Measurements from ENCODE around the gene COL8A2.

The COL8A2 gene

GRCh38 chr1:36089393-36090121 lies 35.5 kb downstream of the COL8A2 start:
- DNase-seq (ENCODE audit: low spot score): no peak

DNA sequence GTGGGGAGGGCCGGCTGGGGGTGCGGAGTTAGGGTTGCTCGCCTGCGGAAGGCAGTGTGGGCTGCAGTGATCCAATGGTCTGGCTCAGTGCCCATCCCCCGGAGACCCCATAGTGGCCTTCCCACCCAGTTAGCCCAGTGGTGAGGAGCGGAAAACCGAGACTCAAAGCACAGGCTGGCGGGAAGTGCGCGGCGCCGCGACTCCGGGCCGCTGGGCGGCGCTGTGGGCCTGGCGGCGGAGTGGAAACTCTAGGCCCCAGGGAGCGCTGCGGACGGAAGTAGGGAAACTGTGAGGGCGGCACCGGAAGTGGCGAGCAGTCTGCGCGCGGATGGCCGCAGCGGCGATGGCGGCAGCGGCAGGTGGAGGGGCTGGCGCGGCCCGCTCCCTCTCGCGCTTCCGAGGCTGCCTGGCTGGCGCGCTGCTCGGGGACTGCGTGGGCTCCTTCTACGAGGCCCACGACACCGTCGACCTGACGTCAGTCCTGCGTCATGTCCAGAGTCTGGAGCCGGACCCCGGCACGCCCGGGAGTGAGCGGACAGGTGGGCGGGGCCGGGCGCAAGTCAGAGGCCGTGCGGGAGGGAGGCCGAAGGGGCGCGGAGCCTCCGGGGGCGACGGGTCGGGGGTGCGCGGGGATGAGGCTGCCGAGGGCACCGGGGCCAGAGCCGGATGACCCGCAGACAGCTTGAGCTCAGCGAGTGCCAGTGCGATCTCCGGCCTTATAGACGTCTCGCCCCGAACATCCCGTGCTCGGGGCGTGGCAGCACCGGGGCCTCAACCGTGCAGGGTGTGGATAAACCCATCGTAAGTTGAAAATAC lies 36.2 kb downstream of the COL8A2 start, which contains the start of gene ADPRS:
Gene ADPRS (plus strand): TSS at position 316 of the 816 bp plus-strand sequence. CDS start 13 bp downstream, at position 329.
- DNase-seq (ENCODE audit: low spot score): peak; percentile 91

DNA sequence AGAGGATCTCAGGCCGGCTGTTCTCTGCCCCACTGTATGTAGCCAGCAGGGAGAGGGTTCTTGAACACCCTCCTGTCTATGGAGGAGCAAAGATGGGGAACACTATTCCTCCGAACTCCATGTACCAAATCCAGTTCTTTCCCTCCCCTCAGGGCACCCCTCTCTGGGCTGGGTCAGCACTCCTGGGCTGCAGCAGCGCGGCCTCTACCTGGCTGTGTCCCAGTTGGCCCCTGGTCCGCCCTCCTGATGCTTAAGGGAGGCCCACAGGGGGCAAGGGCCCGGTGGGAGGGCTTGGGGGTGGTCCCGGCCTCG lies 36.8 kb downstream of the COL8A2 start:
- DNase-seq (ENCODE audit: low spot score): no peak

DNA sequence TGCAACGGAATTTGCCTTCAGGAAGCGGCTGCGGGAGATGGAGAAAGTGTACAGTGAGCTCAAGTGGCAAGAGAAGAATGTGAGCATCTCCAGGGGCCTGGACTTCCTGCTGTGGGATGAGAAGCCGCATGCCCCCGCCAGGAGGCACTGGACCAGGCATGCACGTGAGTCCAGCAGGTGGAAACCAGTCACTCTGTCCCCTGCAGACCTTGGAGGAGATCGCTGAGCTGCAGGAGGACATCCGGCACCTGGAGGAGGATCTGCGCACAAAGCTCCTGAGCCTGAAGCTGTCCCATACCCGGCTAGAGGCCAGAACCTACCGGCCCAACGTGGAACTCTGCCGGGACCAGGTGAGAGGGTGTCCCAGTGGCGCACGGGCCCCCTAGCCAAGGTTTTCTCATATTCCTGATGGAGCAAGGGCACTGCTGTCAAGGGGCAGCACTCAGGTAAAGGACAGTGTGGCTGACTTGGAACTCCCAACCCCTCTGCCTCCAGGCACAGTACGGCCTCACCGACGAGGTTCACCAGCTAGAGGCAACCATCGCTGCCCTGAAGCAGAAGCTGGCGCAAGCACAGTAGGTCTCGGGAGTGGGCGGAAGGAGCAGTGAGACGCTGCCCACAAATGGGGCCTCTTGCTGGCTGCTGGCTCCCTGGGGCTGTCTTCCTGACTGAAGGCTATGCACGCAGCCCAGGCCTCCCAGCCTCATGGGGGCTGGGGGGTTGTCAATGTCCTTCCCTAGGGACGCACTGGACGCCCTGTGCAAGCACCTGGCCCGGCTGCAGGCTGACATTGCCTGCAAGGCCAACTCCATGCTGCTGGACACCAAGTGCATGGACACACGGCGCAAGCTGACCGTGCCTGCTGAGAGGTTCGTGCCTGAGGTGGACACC lies 37.5 kb downstream of the COL8A2 start:
- no peak for DNase-seq (ENCODE audit: low spot score)

DNA sequence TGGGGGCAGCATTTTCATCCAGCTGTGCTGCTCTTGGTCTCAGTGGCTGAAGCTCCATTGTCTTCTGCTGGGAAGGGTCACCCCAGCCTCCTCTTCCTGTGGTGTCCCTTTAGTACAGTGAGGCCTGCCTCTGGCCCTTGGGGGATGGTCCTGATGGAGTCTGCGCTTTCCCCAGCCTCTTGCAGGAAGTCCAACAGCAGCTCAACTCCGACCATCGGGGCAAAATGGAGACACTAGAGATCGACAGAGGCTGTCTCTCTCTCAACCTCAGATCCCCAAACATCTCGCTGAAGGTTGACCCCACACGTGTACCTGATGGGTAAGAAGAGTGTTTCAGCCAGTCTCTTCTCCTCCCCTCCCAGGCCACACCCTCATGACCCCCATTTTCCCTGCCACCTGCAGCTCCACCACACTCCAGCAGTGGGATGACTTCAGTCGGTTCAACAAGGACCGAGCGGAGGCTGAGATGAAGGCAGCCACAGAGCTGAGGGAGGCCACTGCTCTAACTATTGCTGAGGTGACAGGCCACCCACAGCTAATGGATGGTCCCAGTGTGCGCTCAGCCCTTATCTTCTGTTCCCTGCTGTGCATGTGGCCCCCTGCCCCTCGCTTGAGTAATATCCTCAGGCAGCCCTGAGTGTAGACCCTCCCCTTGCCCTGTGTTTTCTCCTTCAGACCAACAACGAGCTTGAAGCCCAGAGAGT lies 38.3 kb downstream of the COL8A2 start:
- no peak for DNase-seq (ENCODE audit: low spot score)

GRCh38 chr1:36085686-36086526 lies 39.1 kb downstream of the COL8A2 start:
- DNase-seq (ENCODE audit: low spot score): no peak

DNA sequence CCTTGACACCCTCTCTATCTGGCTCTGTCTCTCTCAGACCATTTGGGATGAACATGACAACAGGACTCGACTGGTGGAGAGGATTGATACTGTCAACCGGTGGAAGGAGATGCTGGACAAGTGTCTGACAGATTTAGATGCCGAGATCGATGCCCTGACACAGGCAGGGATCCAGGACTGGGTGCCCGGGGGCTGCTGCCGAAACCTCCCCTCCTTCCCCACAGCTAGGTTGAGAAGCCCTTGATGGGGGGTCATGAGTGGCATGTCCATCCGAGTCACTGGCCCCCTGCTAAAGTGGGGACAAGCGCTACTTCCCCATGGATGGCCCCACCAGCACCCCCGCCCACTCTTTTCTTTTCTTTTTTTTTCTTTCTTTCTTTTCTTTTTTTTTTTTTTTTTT lies 39.9 kb downstream of the COL8A2 start:
- DNase-seq (ENCODE audit: low spot score): no peak

- no peak for DNase-seq (ENCODE audit: low spot score)
Measured at GRCh38 chr1:36084497-36085115, 40.4 kb downstream of the COL8A2 start.

DNA sequence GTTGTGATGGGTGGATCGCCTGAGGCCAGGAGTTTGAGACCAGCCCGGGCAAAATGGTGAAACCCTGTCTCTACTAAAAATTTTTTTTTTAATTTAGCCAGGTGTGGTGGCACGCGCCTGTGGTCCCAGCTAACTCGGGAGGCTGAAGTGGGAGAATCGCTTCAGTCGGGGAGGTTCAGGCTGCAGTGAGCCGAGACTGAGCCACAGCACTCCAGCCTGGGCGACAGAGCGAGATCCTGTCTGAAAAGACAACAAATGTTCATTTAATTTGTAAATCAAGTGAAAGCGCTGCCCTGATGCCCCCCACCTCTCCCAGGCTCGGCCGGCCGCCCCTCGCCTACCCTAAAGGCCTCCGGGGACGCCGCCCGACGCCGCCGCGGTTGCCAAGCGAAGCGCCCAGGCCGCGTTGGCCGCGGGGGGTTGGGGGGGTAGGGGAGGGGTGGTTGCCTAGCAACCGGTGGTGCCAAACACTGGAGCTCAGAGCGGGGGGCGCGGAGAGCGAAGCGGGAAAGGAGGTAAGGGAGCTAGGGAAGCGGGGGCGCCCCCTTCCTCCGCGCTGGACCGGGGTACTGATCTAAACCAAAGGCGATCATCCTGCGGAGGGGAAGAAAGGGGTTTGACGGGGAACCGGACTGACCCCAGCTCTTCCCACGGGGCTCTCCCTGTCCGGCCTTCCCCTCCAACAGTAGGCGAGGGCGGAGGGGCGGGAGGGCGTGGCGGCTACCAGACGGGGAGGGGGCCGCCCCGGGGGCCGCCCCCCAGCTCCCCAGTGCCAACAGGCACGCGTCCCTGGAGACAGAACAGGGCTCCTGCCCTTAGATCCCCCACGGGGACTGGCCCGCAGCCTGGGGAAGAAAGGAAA lies 41.2 kb downstream of the COL8A2 start, which contains the start of gene TEKT2:
Gene TEKT2 (plus strand): TSS at position 460 of the 862 bp plus-strand sequence. CDS start 828 bp downstream, outside the sequence.
- DNase-seq (ENCODE audit: low spot score): no peak

DNA sequence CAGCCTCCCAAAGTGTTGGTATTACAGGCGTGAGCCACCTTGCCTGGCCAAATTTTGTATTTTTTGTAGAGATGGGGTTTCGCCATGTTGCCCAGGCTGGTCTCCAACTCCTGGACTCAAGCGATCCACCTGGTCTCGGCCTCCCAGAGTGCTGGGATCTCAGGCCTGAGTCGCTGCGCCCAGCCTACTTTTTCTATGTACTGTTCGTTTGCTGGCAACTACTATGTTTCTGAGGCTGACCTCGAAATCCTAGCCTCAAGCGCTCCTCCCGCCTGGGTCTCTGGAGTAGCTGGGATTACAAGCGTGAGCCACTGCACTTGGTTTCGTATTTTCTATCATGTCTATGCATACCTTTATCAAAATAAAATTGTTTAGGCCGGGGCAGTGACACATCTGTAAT lies 41.8 kb downstream of the COL8A2 start:
- DNase-seq (ENCODE audit: low spot score): no peak

GRCh38 chr1:36081926-36082485 lies 43.0 kb downstream of the COL8A2 start:
- DNase-seq (ENCODE audit: low spot score): no peak

DNA sequence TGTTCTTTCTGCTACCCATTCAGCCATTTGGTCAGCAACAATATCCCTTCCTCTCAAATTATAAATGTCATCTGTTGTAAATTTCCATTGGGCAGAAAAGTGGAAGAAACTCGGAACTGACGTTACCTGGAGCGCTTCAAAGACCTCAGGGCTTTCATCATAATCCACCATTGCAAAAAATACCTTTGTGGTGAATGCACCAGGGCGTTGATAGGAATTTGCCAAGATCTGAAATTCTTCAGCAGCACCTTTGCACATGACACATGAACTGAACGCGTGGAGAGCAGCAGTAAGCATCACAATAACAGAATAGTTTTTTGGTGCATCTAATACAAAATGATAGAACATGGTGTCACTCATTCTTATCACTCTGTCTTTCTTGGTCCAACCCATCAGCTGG lies 44.2 kb downstream of the COL8A2 start:
- DNase-seq (ENCODE audit: low spot score): no peak

DNA sequence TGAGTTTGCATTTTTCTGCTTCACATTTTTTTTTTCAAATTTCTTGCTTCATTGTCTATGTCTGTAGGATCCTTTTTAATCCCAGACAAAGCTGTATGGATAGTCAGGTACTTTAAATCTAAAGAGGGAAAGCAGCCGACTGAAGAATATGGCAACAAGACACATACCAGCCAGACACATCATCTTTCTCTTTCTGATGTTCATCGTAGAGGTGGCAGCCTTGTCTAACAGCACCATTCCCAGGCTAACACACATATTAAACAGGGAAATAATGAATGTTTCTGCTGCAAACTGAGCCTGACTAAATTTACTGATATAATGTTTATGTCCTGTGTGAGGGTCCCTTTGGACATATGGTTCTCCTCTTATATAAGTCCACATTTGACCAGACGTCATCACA lies 44.8 kb downstream of the COL8A2 start:
- DNase-seq (ENCODE audit: low spot score): no peak

DNA sequence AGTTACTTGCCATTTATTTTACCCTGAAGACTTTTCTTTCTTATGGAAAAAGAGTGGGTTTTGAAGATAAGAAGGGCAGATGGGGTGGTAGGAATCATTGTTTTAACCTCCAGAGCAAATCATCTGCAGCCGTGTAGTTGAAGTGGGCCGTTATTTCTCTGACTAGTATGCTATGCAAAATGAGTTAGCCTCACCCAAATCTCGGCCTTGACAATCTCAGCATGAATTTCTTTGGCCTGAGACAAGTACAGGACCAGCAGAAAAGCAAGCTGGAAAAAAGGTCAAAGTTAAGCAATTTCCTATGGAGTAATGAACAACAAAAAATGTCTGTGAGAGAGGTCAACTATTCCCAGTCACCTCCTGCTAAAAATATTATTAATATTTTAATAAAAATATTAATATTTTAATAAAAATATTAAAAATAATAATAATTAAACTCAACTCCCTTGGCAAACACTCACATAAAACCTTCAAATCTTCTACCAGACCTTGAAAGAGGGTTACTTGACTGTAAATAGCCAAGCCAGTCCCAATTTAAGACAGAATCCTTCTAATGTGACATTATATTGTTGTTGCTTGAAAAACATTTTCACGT lies 47.9 kb downstream of the COL8A2 start:
- no peak for DNase-seq (ENCODE audit: low spot score)

- no peak for DNase-seq (ENCODE audit: low spot score)
Measured at GRCh38 chr1:36070349-36070748, 54.7 kb downstream of the COL8A2 start.

DNA sequence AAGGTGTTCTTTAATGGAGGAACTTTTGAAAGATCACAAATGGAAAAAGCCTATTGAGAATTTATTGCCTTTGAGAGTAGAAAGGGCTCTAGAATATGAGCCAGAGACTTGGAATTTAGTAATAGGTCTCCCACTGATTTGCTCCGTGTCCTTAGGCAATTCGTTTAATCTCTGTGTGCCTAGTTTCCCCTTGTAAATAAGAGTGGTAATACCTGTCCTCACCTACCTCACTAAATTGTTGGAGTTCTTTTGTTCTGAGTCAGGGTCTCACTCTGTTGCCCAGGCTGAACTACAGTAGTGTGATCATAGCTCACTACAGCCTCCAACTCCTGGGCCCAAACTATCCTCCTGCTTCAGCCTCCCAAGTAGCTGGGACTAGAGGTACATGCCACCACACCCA lies 56.2 kb downstream of the COL8A2 start:
- peak; percentile 6 for DNase-seq (ENCODE audit: low spot score)

GRCh38 chr1:36067871-36068270 lies 57.2 kb downstream of the COL8A2 start:
- DNase-seq (ENCODE audit: low spot score): no peak

DNA sequence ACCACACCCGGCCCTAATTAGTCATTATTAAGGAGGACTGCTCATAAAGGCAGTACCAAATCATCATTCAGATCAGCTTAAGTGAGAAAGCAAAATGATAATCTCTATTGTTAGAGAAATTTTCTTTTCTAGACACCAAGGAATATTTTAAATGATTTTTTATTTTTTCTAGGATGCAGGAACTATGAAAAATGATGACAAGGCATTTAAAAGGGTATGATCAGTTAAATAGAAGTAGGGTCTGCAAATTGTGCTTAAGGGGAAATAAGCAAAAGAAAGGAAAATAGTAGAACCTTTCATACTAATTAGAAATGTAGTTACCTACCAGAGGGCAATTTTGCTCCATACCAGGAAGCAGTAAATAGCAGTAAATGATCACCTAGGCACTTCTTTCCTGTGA lies 62.7 kb downstream of the COL8A2 start:
- DNase-seq (ENCODE audit: low spot score): no peak

GRCh38 chr1:36055706-36056105 lies 69.3 kb downstream of the COL8A2 start:
- no peak for DNase-seq (ENCODE audit: low spot score)
